Endothelial cell of hepatic sinusoid (primary cell): ENCODE measurements around the gene AKIRIN2.
"Not testable (repeated sequence)": the region's sequence is repeated elsewhere in the genome, so short reads cannot be mapped to it uniquely, and the experiment has no call there.

Source experiments
- in situ Hi-C: cut with HindIII; loops from 2 replicates; pipeline ENCODE4 v1.10.0; 2017; ENCODE audit warnings: low sequenced_read_pairs

AKIRIN2 gene

GRCh38 chr6:87718662-87719433, 16.8 kb upstream of the AKIRIN2 start:
- in situ Hi-C loops = no loop called here

- in situ Hi-C loops = no loop called here
Observed at GRCh38 chr6:87716928-87717614, 15.0 kb upstream of the AKIRIN2 start.

- in situ Hi-C loops = no loop called here
Observed at GRCh38 chr6:87714093-87714842, 12.2 kb upstream of the AKIRIN2 start.

DNA sequence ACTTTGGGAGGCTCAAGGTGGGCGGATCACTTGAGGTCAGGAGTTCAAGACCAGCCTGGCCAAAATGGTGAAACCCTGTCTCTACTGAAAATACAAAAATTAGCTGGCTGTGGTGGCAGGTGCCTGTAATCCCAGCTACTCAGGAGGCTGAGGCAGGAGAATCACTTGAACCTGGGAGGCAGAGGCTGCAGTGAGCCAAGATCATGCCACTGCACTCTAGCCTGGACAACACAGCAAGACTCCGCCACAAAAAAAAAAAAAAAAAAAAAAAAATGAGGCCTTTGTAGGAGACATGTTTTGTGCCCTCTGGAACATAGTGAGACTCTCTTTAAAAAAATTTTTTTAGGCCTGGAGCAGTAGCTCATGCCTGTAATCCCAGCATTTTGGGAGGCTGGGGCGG, 10.7 kb upstream of the AKIRIN2 start:
- in situ Hi-C loops = not testable (repeated sequence)

DNA sequence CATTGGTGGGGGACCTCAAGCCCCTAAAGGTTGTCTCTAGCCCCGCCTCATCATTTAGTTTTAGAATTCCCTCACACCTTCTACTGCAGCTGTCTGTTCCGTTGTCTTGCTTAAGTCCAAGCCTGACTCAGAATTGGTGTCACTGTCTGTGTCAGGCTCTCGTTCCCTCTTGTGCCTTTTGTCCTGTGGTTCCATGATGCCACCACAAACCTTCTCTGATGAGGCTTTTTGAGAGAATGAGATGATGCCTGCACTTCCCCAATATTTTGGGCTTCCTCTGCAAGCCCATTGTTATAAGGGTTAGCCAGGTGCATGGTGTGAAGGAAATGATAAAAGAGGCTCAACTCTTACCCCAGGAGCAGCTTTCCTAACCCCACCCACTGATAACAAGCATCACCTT, 8.1 kb upstream of the AKIRIN2 start:
- in situ Hi-C loops = no loop called here

DNA sequence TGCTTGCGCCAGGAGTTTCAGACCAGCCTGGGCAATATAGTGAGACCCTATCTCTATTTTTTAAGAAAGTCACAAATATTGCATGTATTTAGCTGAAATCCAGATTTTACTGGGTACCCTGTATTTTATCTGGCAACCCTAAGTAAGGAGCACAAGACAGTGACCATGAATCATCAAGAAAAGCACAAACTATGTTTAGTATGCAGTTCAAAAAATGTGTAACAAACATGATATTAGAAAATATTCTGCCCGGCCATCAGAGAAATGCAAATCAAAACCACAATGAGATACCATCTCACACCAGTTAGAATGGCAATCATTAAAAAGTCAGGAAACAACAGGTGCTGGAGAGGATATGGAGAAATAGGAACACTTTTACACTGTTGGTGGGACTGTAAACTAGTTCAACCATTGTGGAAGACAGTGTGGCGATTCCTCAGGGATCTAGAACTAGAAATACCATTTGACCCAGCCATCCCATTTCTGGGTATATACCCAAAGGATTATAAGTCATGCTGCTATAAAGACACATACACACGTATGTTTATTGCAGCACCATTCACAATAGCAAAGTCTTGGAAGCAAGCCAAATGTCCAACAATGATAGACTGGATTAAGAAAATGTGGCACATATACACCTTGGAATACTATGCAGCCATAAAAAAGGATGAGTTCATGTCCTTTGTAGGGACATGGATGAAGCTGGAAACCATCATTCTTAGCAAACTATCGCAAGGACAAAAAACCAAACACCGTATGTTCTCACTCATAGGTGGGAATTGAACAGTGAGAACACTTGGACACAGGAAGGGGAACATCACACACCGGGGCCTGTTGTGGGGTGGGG, 6.8 kb upstream of the AKIRIN2 start:
- in situ Hi-C loops = not testable (repeated sequence)

- in situ Hi-C loops = no loop called here
Observed at GRCh38 chr6:87706187-87706966, 4.3 kb upstream of the AKIRIN2 start.

DNA sequence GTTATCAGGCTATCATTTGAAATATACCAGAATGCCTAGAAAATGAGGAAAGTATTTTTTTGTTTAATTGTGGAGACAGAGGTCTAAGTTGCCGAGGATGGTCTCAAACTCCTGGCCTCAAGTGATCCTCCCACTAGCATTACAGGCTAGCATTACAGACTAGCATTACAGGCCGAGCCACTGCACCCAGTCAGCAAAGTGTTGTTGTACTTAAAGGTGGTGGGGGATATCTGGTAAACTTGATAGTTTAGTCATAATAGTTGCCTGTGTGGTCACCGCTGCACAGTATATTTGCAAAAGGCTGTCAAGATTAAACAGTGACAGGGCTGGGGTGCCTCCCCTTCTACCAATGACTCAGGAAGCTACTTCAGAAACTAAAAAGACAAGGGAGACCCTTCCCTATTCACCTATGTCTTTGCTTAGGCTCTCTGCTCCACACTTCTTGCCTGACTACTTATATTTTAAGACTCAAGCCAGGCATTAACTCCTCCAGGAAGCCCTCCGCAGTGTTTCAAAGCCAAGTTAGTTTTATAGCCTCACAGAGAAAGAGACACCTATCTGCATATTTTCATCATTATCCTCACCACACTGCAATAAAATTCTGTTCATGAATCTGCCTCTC, 3.1 kb upstream of the AKIRIN2 start:
- in situ Hi-C loops = no loop called here

- in situ Hi-C loops = not testable (repeated sequence)
Observed at GRCh38 chr6:87703039-87703438, 1.0 kb upstream of the AKIRIN2 start.

DNA sequence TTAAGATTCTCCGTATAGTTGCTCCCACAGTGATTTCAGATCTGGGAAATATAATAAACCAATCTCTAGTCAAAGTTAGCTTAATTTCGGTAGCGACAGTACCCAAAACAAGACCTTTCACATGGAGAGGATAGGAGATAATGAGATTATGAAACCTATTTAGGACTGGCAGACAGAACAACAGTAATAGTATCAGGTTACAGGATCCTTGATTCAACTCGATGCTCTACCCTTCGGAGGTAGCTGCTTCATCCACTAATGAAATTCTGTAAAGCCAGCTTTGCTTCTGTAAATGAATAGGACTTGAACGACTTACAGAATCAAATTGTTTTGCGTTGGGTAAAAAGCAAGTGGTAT, 534 bp upstream of the AKIRIN2 start:
- in situ Hi-C loops = no loop called here

- in situ Hi-C loops = no loop called here
Observed at GRCh38 chr6:87701344-87701675, 723 bp downstream of the AKIRIN2 start.

GRCh38 chr6:87700397-87701343, 1.4 kb downstream of the AKIRIN2 start:
- in situ Hi-C loops = no loop called here

GRCh38 chr6:87699576-87699975, 2.5 kb downstream of the AKIRIN2 start:
- in situ Hi-C loops = loop anchor here (5.0 kb wide), 1 partner anchor 62 kb away; no protein-coding TSS in a partner anchor

- in situ Hi-C loops = loop anchor here (5.0 kb wide), 1 partner anchor 61 kb away; no protein-coding TSS in a partner anchor
Observed at GRCh38 chr6:87698547-87699006, 3.5 kb downstream of the AKIRIN2 start.

GRCh38 chr6:87697581-87698546, 4.2 kb downstream of the AKIRIN2 start:
- in situ Hi-C loops = loop anchor here (5.0 kb wide), 1 partner anchor 61 kb away; no protein-coding TSS in a partner anchor

GRCh38 chr6:87696817-87697216, 5.2 kb downstream of the AKIRIN2 start:
- in situ Hi-C loops = loop anchor here (5.0 kb wide), 1 partner anchor 60 kb away; no protein-coding TSS in a partner anchor

- in situ Hi-C loops = no loop called here
Observed at GRCh38 chr6:87692086-87692485, 9.9 kb downstream of the AKIRIN2 start.
